A549 (cell line): ENCODE results near the gene MRTO4. TPM values are rescaled to one million over a fixed set of nuclear protein-coding genes. Genes with fewer than 3 reads are reported as not detected.
"Not testable (repeated sequence)": the region's sequence is repeated elsewhere in the genome, so short reads cannot be mapped to it uniquely, and the experiment has no call there.

Experiments
- ATAC-seq, 2 experiments: fragments of 200-7000 bp in 1 of 2; fragments of >200 bp in 1 of 2; cut with Nextera tagmentation in 1 of 2; cut with Tn5 transposase in 1 of 2; 3 replicates each; pipeline versions ENCODE4 v1.8.0 to v1.9.1; 2018 to 2020; ENCODE audit warnings: mild to moderate bottlenecking in 1 of 2, moderate library complexity in 1 of 2
- CTCF ChIA-PET: fragments of 300-600 bp; sonication (Branson Sonifier 250); formaldehyde crosslinking; extraction: SDS; loops from one replicate; lab custom pipeline; 2021; ENCODE audit warnings: antibody characterized with exemption, inconsistent platforms; lab: Yijun Ruan, JAX
- POLR2A ChIA-PET: fragments of 350-600 bp; formaldehyde crosslinking; extraction: SDS; loops from one replicate; lab custom pipeline; 2021; ENCODE audit warnings: antibody characterized with exemption, inconsistent platforms; lab: Yijun Ruan, JAX
- DNase-seq, 2 experiments: peaks; one replicate each; pipeline versions ENCODE4 v3.0.0 to v3.0.0-alpha.2; 2011 to 2016; ENCODE audit warnings: low read depth in 1 of 2, low spot score in 1 of 2
- FAIRE-seq: peaks from 2 replicates; lab custom pipeline; 2011; peaks lifted over from hg19 to GRCh38; lab: Jason Lieb, UNC
- H3K27ac ChIP-seq, 2 experiments: fragments of >200 bp; sonication (Bioruptor Twin); formaldehyde crosslinking; 3 replicates each; pipeline ENCODE4 v1.5.1; 2016 to 2017
- H3K4me1 ChIP-seq: fragments of >200 bp; sonication (Bioruptor Twin); formaldehyde crosslinking; 3 replicates; pipeline ENCODE4 v1.6.1; 2016
- H3K4me2 ChIP-seq: fragments of >200 bp; sonication (Bioruptor Twin); formaldehyde crosslinking; 3 replicates; pipeline ENCODE4 v1.6.1; 2016
- H3K4me3 ChIP-seq: fragments of >200 bp; sonication (Bioruptor Twin); formaldehyde crosslinking; 3 replicates; pipeline ENCODE4 v1.5.1; 2016
- H3K9me3 ChIP-seq: fragments of >200 bp; sonication (Bioruptor Twin); formaldehyde crosslinking; 3 replicates; pipeline ENCODE4 v1.6.1; 2016
- CBX8 ChIP-seq: fragments of 200-600 bp; sonication (generic); IDR thresholded peaks from 2 replicates; pipeline ENCODE4 v1.6.1; 2016
- EP300 ChIP-seq, 2 experiments: fragments of >200 bp; sonication (Bioruptor Twin); formaldehyde crosslinking; IDR thresholded peaks; 2 replicates in 1 of 2; 3 replicates in 1 of 2; pipeline ENCODE4 v1.6.1; 2016 to 2017
- FOSB ChIP-seq: fragments of 250-450 bp; sonication (Bioruptor Pico); IDR thresholded peaks from 2 replicates; pipeline ENCODE4 v1.5.0; 2020; ENCODE audit warnings: mild to moderate bottlenecking, moderate library complexity
- FOSL2 ChIP-seq, 2 experiments: fragments of 450-650 bp in 1 of 2; fragments of >200 bp in 1 of 2; sonication (Bioruptor Twin) in 1 of 2; formaldehyde crosslinking; IDR thresholded peaks; 2 replicates each; pipeline versions ENCODE4 v1.5.0 to v1.6.1; 2016 to 2020; ENCODE audit warnings: mild to moderate bottlenecking in 1 of 2, moderate library complexity in 1 of 2
- GATA3 ChIP-seq: IDR thresholded peaks from 2 replicates; pipeline ENCODE4 v1.6.1; 2012; ENCODE audit warnings: borderline replicate concordance
- HOXB13 ChIP-seq: fragments of 250-450 bp; sonication (Bioruptor Pico); IDR thresholded peaks from 2 replicates; pipeline ENCODE4 v1.5.0; 2020; ENCODE audit warnings: low read depth, mild to moderate bottlenecking, moderate library complexity
- JUN ChIP-seq, 2 experiments: fragments of >200 bp; sonication (Bioruptor Twin); formaldehyde crosslinking; IDR thresholded peaks; 2 replicates in 1 of 2; 3 replicates in 1 of 2; pipeline ENCODE4 v1.6.1; 2016 to 2017
- KDM1A ChIP-seq: fragments of 200-600 bp; sonication (generic); IDR thresholded peaks from 2 replicates; pipeline ENCODE4 v1.6.1; 2016; ENCODE audit warnings: low read depth, mild to moderate bottlenecking
- KDM5A ChIP-seq: fragments of 200-600 bp; sonication (generic); IDR thresholded peaks from 2 replicates; pipeline ENCODE4 v1.6.1; 2016; ENCODE audit warnings: antibody characterized with exemption, mild to moderate bottlenecking
- NPAS2 ChIP-seq: fragments of 250-450 bp; sonication (Bioruptor Pico); IDR thresholded peaks from 2 replicates; pipeline ENCODE4 v1.8.0; 2022; ENCODE audit warnings: mild to moderate bottlenecking, moderate library complexity, borderline replicate concordance
- PHF8 ChIP-seq: fragments of 200-600 bp; sonication (generic); IDR thresholded peaks from 2 replicates; pipeline ENCODE4 v1.6.1; 2016; ENCODE audit warnings: low read depth, mild to moderate bottlenecking, antibody characterized with exemption, moderate library complexity, borderline replicate concordance
- TP53 ChIP-seq: fragments of 250-450 bp; sonication (Bioruptor Pico); IDR thresholded peaks from 2 replicates; pipeline ENCODE4 v1.5.0; 2021; ENCODE audit warnings: mild to moderate bottlenecking, moderate library complexity
- ZC3H11A ChIP-seq: fragments of 450-650 bp; IDR thresholded peaks from 2 replicates; pipeline ENCODE4 v1.6.1; 2014; ENCODE audit warnings: antibody characterized with exemption, mild to moderate bottlenecking
- WGBS: methylation state at CpG from one replicate; pipeline ENCODE4 v1.1.6; 2017; ENCODE audit errors: missing lambda C conversion rate; 5-methylcytosine and 5-hydroxymethylcytosine counted together
- polyA plus RNA-seq, 4 experiments: library from polyadenylated mRNA; depleted of rRNA in 3 of 4; stranded (reverse); fragments of >200 nt; fragmentation: RNase III in 1 of 4; extraction: RNeasy Plus Mini Kit Qiagen cat#74134 plus additional on column Dnase treatment in 1 of 4; gene quantifications; 2 replicates in 3 of 4; 3 replicates in 1 of 4; pipeline ENCODE4 v1.2.3, GENCODE V29; 2011 to 2017
- TF ChIP-seq, protein P1 (sequence below): IDR thresholded peaks from 2 replicates; pipeline ENCODE4 v1.6.1; 2012
- TF ChIP-seq, protein P2 (sequence below): fragments of >200 bp; sonication (Bioruptor Twin); formaldehyde crosslinking; IDR thresholded peaks from 3 replicates; pipeline ENCODE4 v1.5.1; 2016
- TF ChIP-seq, protein P3 (sequence below): fragments of 150-350 bp; IDR thresholded peaks from 2 replicates; pipeline ENCODE4 v1.6.1; 2014; ENCODE audit warnings: low read depth, mild to moderate bottlenecking, low read length
- TF ChIP-seq, protein P4 (sequence below): fragments of 250-450 bp; sonication (Bioruptor Pico); IDR thresholded peaks from 2 replicates; pipeline ENCODE4 v1.5.0; 2020; ENCODE audit warnings: low read depth, mild to moderate bottlenecking, moderate library complexity
- TF ChIP-seq, protein P5 (sequence below): fragments of 450-650 bp; IDR thresholded peaks from 2 replicates; pipeline ENCODE4 v1.6.1; 2014; ENCODE audit warnings: antibody characterized with exemption

The MRTO4 gene
- polyA plus RNA-seq, 2 of the 4 experiments (the other 2 are of a cell fraction) = 61.7 to 66.4 TPM

DNA sequence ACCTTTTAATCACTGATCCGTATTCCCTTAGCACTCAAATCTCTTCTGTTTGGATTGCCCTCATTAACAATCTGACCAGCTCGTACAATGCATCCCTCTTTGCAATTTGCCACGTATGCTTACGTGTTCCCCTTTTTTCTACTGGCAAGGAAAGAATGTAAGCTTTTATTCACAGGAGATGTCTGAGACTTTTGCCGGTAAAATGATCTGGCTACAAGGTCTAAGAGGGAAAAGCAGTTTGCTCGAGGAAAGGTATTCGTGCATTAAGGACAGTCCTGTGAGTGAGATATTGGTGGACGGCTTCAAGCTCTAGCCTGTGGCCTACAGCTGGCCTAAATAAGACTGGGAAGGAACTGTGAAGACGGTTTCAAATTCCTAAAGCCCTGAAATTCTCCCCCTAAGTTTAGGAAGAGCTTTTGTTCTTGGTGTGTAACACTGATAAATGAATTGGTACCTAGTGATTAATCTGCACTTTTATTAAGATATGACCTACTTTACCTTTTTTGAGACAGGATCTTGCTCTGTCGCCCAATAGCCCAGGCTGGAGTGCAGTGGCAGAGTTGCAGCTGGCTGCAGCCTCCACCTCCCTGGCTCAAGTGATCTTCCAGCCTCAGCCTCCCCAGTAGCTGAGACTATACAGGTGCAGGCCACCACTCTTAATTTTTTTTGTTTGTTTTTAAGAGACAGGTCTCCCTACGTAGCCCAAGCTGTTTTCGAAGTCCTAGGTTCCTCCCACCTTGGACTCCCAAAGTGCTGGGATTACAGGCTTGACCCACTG, 40.6 kb upstream of the MRTO4 start:
- TF ChIP-seq, protein P1, sequence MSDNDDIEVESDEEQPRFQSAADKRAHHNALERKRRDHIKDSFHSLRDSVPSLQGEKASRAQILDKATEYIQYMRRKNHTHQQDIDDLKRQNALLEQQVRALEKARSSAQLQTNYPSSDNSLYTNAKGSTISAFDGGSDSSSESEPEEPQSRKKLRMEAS = no peak
- peak; percentile 25; the same call in 1 of the 2 replicates for TF ChIP-seq PHF8
- POLR2A ChIA-PET = no interaction called here
- no peak for FAIRE-seq
- Histone ChIP-seq H3K4me2 (peak overlapping the region; percentile 89), H3K27ac (peak overlapping the region; percentile 88 to 99), H3K4me3 (peak overlapping the region; percentile 92), H3K4me1 (peaks cover 15% of the 10 kb centered on the region; the same call in 2 of the 3 replicates), H3K9me3 (no peaks in the 10 kb centered on the region)
- peak in 1 of 2 experiments; percentile 12; a peak in 1 of 6 replicates for ATAC-seq
- no peak for DNase-seq
- CTCF ChIA-PET = interaction anchor here (1.0 kb wide), 1 partner anchor 30 kb away, joined by 6 read pairs; no protein-coding TSS in a partner anchor
- 24% methylated on average over 12 of the region's 12 CpGs for WGBS

DNA sequence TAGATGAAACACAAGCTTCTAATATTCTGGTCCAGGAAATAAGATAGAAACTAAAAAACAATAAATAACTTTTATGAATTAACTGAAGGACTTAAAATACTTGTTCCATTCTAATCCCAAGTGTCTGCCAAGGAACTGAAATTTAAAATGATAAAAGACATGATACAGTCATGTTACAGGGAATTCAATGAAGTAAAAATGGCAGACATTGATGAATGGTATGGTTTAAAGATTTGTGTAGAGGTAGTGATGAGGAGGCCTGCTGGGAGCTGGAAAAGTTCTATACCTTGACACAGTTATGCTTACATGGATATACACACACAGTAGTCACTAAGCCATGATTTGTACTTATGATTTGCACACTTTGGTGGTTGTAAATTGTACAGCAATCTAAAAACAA, 39.4 kb upstream of the MRTO4 start:
- ChIA-PET POLR2A (no interaction called here), CTCF (interaction anchor here (1.3 kb wide), 1 partner anchor 18 kb away, joined by 3 read pairs; no protein-coding TSS in a partner anchor)
- TF ChIP-seq NPAS2 (no peak), JUN (IDR thresholded peaks at IDR 0.05) (no peak)
- TF ChIP-seq, protein P2, sequence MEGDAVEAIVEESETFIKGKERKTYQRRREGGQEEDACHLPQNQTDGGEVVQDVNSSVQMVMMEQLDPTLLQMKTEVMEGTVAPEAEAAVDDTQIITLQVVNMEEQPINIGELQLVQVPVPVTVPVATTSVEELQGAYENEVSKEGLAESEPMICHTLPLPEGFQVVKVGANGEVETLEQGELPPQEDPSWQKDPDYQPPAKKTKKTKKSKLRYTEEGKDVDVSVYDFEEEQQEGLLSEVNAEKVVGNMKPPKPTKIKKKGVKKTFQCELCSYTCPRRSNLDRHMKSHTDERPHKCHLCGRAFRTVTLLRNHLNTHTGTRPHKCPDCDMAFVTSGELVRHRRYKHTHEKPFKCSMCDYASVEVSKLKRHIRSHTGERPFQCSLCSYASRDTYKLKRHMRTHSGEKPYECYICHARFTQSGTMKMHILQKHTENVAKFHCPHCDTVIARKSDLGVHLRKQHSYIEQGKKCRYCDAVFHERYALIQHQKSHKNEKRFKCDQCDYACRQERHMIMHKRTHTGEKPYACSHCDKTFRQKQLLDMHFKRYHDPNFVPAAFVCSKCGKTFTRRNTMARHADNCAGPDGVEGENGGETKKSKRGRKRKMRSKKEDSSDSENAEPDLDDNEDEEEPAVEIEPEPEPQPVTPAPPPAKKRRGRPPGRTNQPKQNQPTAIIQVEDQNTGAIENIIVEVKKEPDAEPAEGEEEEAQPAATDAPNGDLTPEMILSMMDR = no peak
- TF ChIP-seq, protein P3, sequence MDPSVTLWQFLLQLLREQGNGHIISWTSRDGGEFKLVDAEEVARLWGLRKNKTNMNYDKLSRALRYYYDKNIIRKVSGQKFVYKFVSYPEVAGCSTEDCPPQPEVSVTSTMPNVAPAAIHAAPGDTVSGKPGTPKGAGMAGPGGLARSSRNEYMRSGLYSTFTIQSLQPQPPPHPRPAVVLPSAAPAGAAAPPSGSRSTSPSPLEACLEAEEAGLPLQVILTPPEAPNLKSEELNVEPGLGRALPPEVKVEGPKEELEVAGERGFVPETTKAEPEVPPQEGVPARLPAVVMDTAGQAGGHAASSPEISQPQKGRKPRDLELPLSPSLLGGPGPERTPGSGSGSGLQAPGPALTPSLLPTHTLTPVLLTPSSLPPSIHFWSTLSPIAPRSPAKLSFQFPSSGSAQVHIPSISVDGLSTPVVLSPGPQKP = no peak
- TF ChIP-seq, protein P4, sequence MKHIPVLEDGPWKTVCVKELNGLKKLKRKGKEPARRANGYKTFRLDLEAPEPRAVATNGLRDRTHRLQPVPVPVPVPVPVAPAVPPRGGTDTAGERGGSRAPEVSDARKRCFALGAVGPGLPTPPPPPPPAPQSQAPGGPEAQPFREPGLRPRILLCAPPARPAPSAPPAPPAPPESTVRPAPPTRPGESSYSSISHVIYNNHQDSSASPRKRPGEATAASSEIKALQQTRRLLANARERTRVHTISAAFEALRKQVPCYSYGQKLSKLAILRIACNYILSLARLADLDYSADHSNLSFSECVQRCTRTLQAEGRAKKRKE (CRISPR knock-in tag) = no peak

DNA sequence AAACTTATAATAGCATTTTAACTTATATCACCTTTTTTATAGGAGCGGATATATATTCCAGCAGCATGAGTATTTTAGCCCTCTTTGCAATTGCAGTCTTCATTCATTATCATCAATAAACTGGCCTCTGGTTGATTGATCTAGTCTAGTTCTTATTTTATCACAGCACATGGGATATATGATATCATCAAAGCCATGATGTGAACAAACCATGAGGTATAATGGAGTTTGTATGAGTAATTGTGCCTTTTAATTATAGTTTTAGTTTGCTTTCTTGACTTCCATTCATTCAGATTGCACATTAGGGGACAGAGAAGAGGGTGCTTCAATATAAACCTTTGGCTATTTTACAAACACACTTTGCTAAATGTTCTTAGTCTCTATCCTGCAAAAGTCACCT, 38.0 kb upstream of the MRTO4 start:
- POLR2A ChIA-PET = no interaction called here
- FAIRE-seq = no peak
- Histone ChIP-seq H3K4me3 (no peak overlapping the region), H3K4me1 (peaks cover 12% of the 10 kb centered on the region; the same call in 2 of the 3 replicates)
- ATAC-seq = no peak
- 88% methylated on average over 1 of the region's 1 CpG for WGBS
- no peak for DNase-seq
- no peak for TF ChIP-seq TP53 (CRISPR knock-in tag)
- no peak for TF ChIP-seq FOSB
- no peak for TF ChIP-seq EP300 (IDR thresholded peaks at IDR 0.05)
- no peak for TF ChIP-seq KDM5A
- no peak for TF ChIP-seq ZC3H11A
- TF ChIP-seq, protein P5, sequence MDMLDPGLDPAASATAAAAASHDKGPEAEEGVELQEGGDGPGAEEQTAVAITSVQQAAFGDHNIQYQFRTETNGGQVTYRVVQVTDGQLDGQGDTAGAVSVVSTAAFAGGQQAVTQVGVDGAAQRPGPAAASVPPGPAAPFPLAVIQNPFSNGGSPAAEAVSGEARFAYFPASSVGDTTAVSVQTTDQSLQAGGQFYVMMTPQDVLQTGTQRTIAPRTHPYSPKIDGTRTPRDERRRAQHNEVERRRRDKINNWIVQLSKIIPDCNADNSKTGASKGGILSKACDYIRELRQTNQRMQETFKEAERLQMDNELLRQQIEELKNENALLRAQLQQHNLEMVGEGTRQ = no peak
- TF ChIP-seq KDM1A = no peak
- TF ChIP-seq CBX8 = no peak
- TF ChIP-seq GATA3 = no peak
- TF ChIP-seq FOSL2 (IDR thresholded peaks at IDR 0.05) = no peak
- TF ChIP-seq FOSL2 (CRISPR knock-in tag; IDR thresholded peaks at IDR 0.05) = no peak
- TF ChIP-seq HOXB13 (CRISPR knock-in tag) = no peak
- TF ChIP-seq, all 56 proteins: peak for 0
- Histone ChIP-seq H3K27ac (no peak overlapping the region), H3K4me2 (no peak overlapping the region), H3K9me3 (no peaks in the 10 kb centered on the region)
- CTCF ChIA-PET = no interaction called here

More for the DNA sequence above, 39.4 kb upstream of the MRTO4 start:
- FAIRE-seq (no peak), DNase-seq (no peak), ATAC-seq (no peak)
- Histone ChIP-seq H3K4me1 (peaks cover 15% of the 10 kb centered on the region; the same call in 2 of the 3 replicates), H3K27ac (no peak overlapping the region), H3K4me3 (no peak overlapping the region), H3K9me3 (no peaks in the 10 kb centered on the region), H3K4me2 (peak overlapping the region; percentile 89)

DNA sequence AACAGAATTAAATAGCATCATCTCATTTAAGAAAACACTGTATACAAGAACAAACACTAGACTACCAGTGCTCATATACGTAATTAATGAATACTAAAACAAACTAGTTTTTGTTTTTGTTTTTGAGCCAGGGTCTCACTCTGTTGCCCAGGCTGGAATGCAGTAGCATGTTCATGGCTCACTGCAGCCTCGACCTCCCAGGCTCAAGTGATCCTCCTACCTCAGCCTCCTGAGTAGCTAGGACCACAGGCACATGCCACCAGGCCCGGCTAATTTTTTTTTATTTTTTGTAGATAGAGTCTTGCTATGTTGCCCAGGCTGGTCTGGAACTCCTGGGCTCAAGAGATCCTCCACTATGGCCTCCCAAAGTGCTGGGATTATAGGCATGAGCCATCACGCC, 35.0 kb upstream of the MRTO4 start:
- H3K4me2 ChIP-seq, H3K4me1 ChIP-seq, H3K9me3 ChIP-seq, H3K4me3 ChIP-seq, DNase-seq, H3K27ac ChIP-seq, CTCF ChIA-PET, ATAC-seq, POLR2A ChIA-PET, FAIRE-seq: not testable (repeated sequence)
- WGBS = 94% methylated on average over 4 of the region's 4 CpGs
